MM.1S (cell line): ENCODE measurements around the gene RAB3A.
A peak's percentile ranks its signal among the peaks of the same experiment; 100 is the strongest.

Experiments
- DNase-seq: peaks from one replicate; pipeline ENCODE4 v3.0.0-alpha.2; 2015
- H2AFZ ChIP-seq: fragments of 300-600 bp; sonication (generic); 2 replicates; pipeline ENCODE4 v1.6.0; 2016; ENCODE audit warnings: antibody characterized with exemption, low read length
- H3F3A ChIP-seq: fragments of 300-600 bp; sonication (generic); 2 replicates; pipeline ENCODE4 v1.6.1; 2016; ENCODE audit warnings: mild to moderate bottlenecking, antibody characterized with exemption, low read length, moderate library complexity, mixed read lengths; ENCODE audit not compliant: insufficient read depth
- H3K27ac ChIP-seq: fragments of 300-600 bp; sonication (generic); 2 replicates; pipeline ENCODE4 v1.5.1; 2016; ENCODE audit warnings: mild to moderate bottlenecking, low read length
- H3K27me3 ChIP-seq: fragments of 300-600 bp; sonication (generic); replicated peaks from 2 replicates; pipeline ENCODE4 v1.6.0; 2016; ENCODE audit warnings: low read length; ENCODE audit not compliant: insufficient read depth
- H3K36me3 ChIP-seq: fragments of 300-600 bp; sonication (generic); replicated peaks from 2 replicates; pipeline ENCODE4 v1.6.1; 2016; ENCODE audit warnings: mild to moderate bottlenecking, low read length, mixed read lengths; ENCODE audit not compliant: insufficient read depth
- H3K4me1 ChIP-seq: fragments of 300-600 bp; sonication (generic); 2 replicates; pipeline ENCODE4 v1.6.1; 2016; ENCODE audit warnings: low read length, mixed read lengths
- H3K4me2 ChIP-seq: fragments of 300-600 bp; sonication (generic); 2 replicates; pipeline ENCODE4 v1.6.0; 2016; ENCODE audit warnings: low read depth, low read length
- H3K4me3 ChIP-seq: fragments of 300-600 bp; sonication (generic); 2 replicates; pipeline ENCODE4 v1.5.1; 2016; ENCODE audit warnings: low read length, mixed read lengths
- H3K79me2 ChIP-seq: fragments of 300-600 bp; sonication (generic); 2 replicates; pipeline ENCODE4 v1.6.1; 2016; ENCODE audit warnings: mixed run types, low read length, mixed read lengths
- H3K9ac ChIP-seq: fragments of 300-600 bp; sonication (generic); 2 replicates; pipeline ENCODE4 v1.6.1; 2016; ENCODE audit warnings: low read length, mixed read lengths
- H3K9me2 ChIP-seq: fragments of 300-600 bp; sonication (generic); replicated peaks from 2 replicates; pipeline ENCODE4 v1.6.1; 2016; ENCODE audit warnings: mild to moderate bottlenecking, low read length, mixed read lengths; ENCODE audit not compliant: insufficient read depth
- H3K9me3 ChIP-seq: fragments of 300-600 bp; sonication (generic); replicated peaks from 2 replicates; pipeline ENCODE4 v1.6.1; 2016; ENCODE audit warnings: mild to moderate bottlenecking, low read length, mixed read lengths; ENCODE audit not compliant: insufficient read depth
- H4K20me1 ChIP-seq: fragments of 300-600 bp; sonication (generic); 2 replicates; pipeline ENCODE4 v1.6.1; 2016; ENCODE audit warnings: mild to moderate bottlenecking, low read length, moderate library complexity, mixed read lengths; ENCODE audit not compliant: insufficient read depth
- CTCF ChIP-seq: fragments of 300-600 bp; sonication (generic); IDR thresholded peaks from 2 replicates; pipeline ENCODE4 v1.5.1; 2016; ENCODE audit warnings: antibody characterized with exemption, low read length, mixed read lengths
- EZH2 ChIP-seq: fragments of 300-600 bp; sonication (generic); optimal IDR thresholded peaks from 2 replicates; pipeline ENCODE3; 2017; ENCODE audit warnings: low read depth, mild to moderate bottlenecking, antibody characterized with exemption, low read length, mixed read lengths
- EZH2phosphoT487 ChIP-seq: fragments of 300-600 bp; sonication (generic); IDR thresholded peaks from 2 replicates; pipeline ENCODE4 v1.6.1; 2018; ENCODE audit warnings: antibody characterized with exemption, low read length

The RAB3A gene

GRCh38 chr19:18192673-18193387, 11.0 kb downstream of the RAB3A start, which contains the start of gene MPV17L2:
MPV17L2 (plus strand) TSS chr19:18193218; CDS start chr19:18193282, 64 bp downstream.
- Histone ChIP-seq H3K9ac (peak within 1 kb of the TSS; percentile 73), H2AFZ (peak within 1 kb of the TSS; percentile 83), H3K27me3 (no peaks in the 10 kb centered on the region), H3K4me3 (peak within 1 kb of the TSS; percentile 90), H3K36me3 (no peaks in the 10 kb centered on the region), H4K20me1 (no peaks in the 10 kb centered on the region), H3K27ac (peak within 1 kb of the TSS; percentile 44; the same call in 1 of the 2 replicates), H3F3A (peaks cover 11% of the 10 kb centered on the region), H3K9me2 (no peaks in the 10 kb centered on the region), H3K4me1 (peaks cover 8% of the 10 kb centered on the region; the same call in 1 of the 2 replicates), H3K9me3 (no peaks in the 10 kb centered on the region), H3K4me2 (peak within 1 kb of the TSS; percentile 98), H3K79me2 (peaks cover 7% of the 10 kb centered on the region)
- peak; percentile 100 for DNase-seq
- TF ChIP-seq EZH2 (no peak), EZH2phosphoT487 (no peak), CTCF (no peak)

DNA sequence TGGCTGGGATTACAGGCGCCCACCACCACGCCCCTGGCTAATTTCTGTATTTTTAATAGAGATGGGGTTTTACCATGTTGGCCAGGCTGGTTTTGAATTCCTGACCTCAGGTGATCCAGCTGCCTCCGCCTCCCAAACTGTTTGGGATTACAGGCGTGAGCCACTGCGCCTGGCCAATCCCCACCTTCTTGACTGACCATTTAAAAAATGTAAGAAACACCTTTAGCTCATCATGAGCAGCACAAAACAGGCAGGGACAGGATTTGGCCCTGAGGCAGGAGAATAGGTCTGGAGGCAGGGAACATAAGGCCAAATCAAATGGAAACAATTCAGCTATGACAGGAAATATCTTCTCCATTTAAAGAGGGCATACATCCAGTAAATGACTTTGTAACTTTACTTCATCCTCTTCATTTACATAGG, 12.2 kb downstream of the RAB3A start:
- Histone ChIP-seq H4K20me1 (no peaks in the 10 kb centered on the region), H3K4me2 (peak overlapping the region; percentile 78; the same call in 1 of the 2 replicates), H3K79me2 (peaks cover 7% of the 10 kb centered on the region), H2AFZ (peak overlapping the region; percentile 75), H3F3A (peaks cover 11% of the 10 kb centered on the region), H3K4me3 (peak overlapping the region; percentile 57), H3K9me3 (no peaks in the 10 kb centered on the region), H3K36me3 (no peaks in the 10 kb centered on the region), H3K9ac (no peak overlapping the region), H3K27me3 (no peaks in the 10 kb centered on the region), H3K4me1 (peaks cover 8% of the 10 kb centered on the region; the same call in 1 of the 2 replicates), H3K27ac (peak overlapping the region; percentile 44; the same call in 1 of the 2 replicates), H3K9me2 (no peaks in the 10 kb centered on the region)
- DNase-seq: no peak
- TF ChIP-seq EZH2 (no peak), EZH2phosphoT487 (no peak), CTCF (no peak)

GRCh38 chr19:18190278-18190677, 13.6 kb downstream of the RAB3A start:
- Histone ChIP-seq H3K79me2 (peaks cover 7% of the 10 kb centered on the region), H3K36me3 (no peaks in the 10 kb centered on the region), H3K9ac (no peak overlapping the region), H3K9me3 (no peaks in the 10 kb centered on the region), H3F3A (peaks cover 11% of the 10 kb centered on the region), H2AFZ (no peak overlapping the region), H3K4me1 (peaks cover 8% of the 10 kb centered on the region; the same call in 1 of the 2 replicates), H3K27me3 (no peaks in the 10 kb centered on the region; the same call in 1 of the 2 replicates), H3K4me2 (no peak overlapping the region), H3K27ac (no peak overlapping the region), H3K4me3 (no peak overlapping the region), H4K20me1 (no peaks in the 10 kb centered on the region), H3K9me2 (no peaks in the 10 kb centered on the region)
- DNase-seq: no peak
- TF ChIP-seq EZH2 (no peak), CTCF (no peak), EZH2phosphoT487 (no peak)
